A673 (cell line): ENCODE data around the gene CDK17. TPM values are rescaled to one million over a fixed set of nuclear protein-coding genes. Genes with fewer than 3 reads are reported as not detected.
"Not testable (repeated sequence)": the region's sequence is repeated elsewhere in the genome, so short reads cannot be mapped to it uniquely, and the experiment has no call there.

Source experiments
- BruUV-seq: library from RNA; stranded (reverse); fragments of 400-500 nt; replicated peaks from 2 replicates; lab custom pipeline; 2021; lab: Mats Ljungman, UMichigan
- CTCF ChIA-PET: fragments of 300-600 bp; sonication (Branson Sonifier 250); formaldehyde crosslinking; loops from one replicate; lab custom pipeline; 2022; ENCODE audit warnings: antibody characterized with exemption; lab: Charles Lee
- POLR2A ChIA-PET: fragments of 300-600 bp; sonication (Branson Sonifier 250); formaldehyde crosslinking; loops from one replicate; lab custom pipeline; 2022; ENCODE audit warnings: antibody characterized with exemption; ENCODE audit not compliant: low non-redundant PET; lab: Charles Lee
- DNase-seq: peaks from one replicate; pipeline ENCODE4 v3.0.0-alpha.2; 2015; ENCODE audit warnings: low spot score
- H3K27ac ChIP-seq: fragments of 200-600 bp; sonication (generic); 2 replicates; pipeline ENCODE4 v1.5.1; 2016; ENCODE audit warnings: mixed run types, low read depth, mild to moderate bottlenecking, mixed read lengths, antibody characterized with exemption, low read length; ENCODE audit not compliant: poor library complexity, severe bottlenecking
- H3K27me3 ChIP-seq: fragments of 200-600 bp; sonication (generic); replicated peaks from 2 replicates; pipeline ENCODE4 v1.6.1; 2017; ENCODE audit warnings: mixed run types, low read depth, mild to moderate bottlenecking, mixed read lengths, antibody characterized with exemption, low read length; ENCODE audit not compliant: insufficient read depth, poor library complexity
- H3K36me3 ChIP-seq: fragments of 200-600 bp; sonication (generic); 2 replicates; pipeline ENCODE4 v1.6.1; 2016; ENCODE audit warnings: mixed run types, mild to moderate bottlenecking, mixed read lengths, antibody characterized with exemption, low read length; ENCODE audit not compliant: insufficient read depth, poor library complexity, severe bottlenecking
- H3K4me1 ChIP-seq: fragments of 200-600 bp; sonication (generic); 2 replicates; pipeline ENCODE4 v1.6.1; 2017; ENCODE audit warnings: mixed run types, mild to moderate bottlenecking, mixed read lengths, antibody characterized with exemption, low read length; ENCODE audit not compliant: insufficient read depth, poor library complexity, severe bottlenecking
- H3K4me3 ChIP-seq: fragments of 200-600 bp; sonication (generic); 2 replicates; pipeline ENCODE4 v1.5.1; 2016; ENCODE audit warnings: low read depth, mixed run types, mild to moderate bottlenecking, mixed read lengths, low read length; ENCODE audit not compliant: poor library complexity, severe bottlenecking
- H3K9me3 ChIP-seq: fragments of 200-600 bp; sonication (generic); 2 replicates; pipeline ENCODE4 v1.6.1; 2016; ENCODE audit warnings: mixed run types, low read depth, mild to moderate bottlenecking, mixed read lengths, antibody characterized with exemption, low read length; ENCODE audit not compliant: poor library complexity, severe bottlenecking
- EZH2 ChIP-seq: fragments of 200-600 bp; sonication (generic); IDR thresholded peaks from 2 replicates; pipeline ENCODE4 v1.6.1; 2017; ENCODE audit warnings: borderline replicate concordance, low read depth, mild to moderate bottlenecking, mixed read lengths, antibody characterized with exemption, low read length; ENCODE audit not compliant: poor library complexity, severe bottlenecking
- intact Hi-C: fragments of 100-400 bp; cut with micrococcal nuclease; formaldehyde crosslinking; loops from one replicate; pipeline ENCODE4 v1.10.0; 2022; ENCODE audit not compliant: unreplicated experiment
- total RNA-seq: library from RNA; stranded (reverse); gene quantifications from 2 replicates; pipeline ENCODE4 v1.2.3, GENCODE V29; 2021
- TF ChIP-seq, protein P1 (sequence below): fragments of 300-800, 200-600 bp; sonication (generic); conservative IDR thresholded peaks from 2 replicates; pipeline ENCODE4 v1.5.1; 2017; ENCODE audit warnings: low read depth, mild to moderate bottlenecking, antibody characterized with exemption, low read length, moderate library complexity, mixed read lengths

Gene CDK17
- total RNA-seq, 1 experiment from 2014 or later: 34.8 TPM

DNA sequence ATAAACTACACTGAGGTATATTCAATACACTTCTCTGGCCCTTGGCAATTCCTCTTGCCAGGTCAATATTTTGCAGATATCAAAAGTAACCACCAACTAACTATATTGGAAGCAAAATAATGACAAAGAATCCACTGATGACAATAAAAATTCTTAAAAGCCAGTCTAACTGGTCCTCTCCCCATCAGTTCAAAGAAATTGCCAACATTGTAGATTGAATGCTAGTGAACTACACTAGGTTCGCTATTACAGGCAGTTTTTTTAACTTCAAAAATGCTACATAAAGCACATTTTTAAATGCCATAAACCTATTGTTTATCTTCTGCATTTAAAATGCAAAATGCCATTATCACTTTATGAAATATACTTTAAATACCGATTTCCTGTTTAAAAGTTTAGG, 4.0 kb downstream of the CDK17 start:
- POLR2A ChIA-PET: no interaction called here
- BruUV-seq: no TSS peak
- Histone ChIP-seq H3K27me3 (no peaks in the 10 kb centered on the region), H3K9me3 (no peaks in the 10 kb centered on the region), H3K4me3 (no peak overlapping the region), H3K4me1 (peaks cover 35% of the 10 kb centered on the region), H3K27ac (no peak overlapping the region), H3K36me3 (no peaks in the 10 kb centered on the region)
- DNase-seq: no peak
- intact Hi-C loops: loop anchor here (5.0 to 10.0 kb wide), 2 partner anchors 141 to 179 kb away; no protein-coding TSS in a partner anchor
- no peak for TF ChIP-seq EZH2
- TF ChIP-seq, protein P1, sequence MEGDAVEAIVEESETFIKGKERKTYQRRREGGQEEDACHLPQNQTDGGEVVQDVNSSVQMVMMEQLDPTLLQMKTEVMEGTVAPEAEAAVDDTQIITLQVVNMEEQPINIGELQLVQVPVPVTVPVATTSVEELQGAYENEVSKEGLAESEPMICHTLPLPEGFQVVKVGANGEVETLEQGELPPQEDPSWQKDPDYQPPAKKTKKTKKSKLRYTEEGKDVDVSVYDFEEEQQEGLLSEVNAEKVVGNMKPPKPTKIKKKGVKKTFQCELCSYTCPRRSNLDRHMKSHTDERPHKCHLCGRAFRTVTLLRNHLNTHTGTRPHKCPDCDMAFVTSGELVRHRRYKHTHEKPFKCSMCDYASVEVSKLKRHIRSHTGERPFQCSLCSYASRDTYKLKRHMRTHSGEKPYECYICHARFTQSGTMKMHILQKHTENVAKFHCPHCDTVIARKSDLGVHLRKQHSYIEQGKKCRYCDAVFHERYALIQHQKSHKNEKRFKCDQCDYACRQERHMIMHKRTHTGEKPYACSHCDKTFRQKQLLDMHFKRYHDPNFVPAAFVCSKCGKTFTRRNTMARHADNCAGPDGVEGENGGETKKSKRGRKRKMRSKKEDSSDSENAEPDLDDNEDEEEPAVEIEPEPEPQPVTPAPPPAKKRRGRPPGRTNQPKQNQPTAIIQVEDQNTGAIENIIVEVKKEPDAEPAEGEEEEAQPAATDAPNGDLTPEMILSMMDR: no peak
- CTCF ChIA-PET: no interaction called here

DNA sequence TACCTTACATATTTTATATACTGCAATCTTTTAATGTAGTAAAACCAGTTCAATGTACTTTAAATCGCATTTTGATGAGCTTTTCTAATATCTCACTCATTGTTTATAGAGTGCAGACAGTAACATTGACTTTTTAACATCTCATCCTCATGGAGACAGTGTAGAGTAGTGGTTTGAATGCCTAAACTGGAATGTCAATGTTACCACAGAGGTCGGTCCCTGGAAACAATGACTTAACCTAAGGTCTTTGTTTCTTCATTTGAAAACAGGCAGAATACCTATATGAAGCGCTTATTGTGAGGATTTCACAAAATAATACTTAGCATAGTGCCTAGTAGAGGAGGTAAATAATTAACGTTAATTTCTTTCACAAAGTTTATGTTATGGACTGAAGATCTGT, 5.0 kb downstream of the CDK17 start:
- H3K9me3 ChIP-seq: no peaks in the 10 kb centered on the region
- DNase-seq: no peak
- POLR2A ChIA-PET: no interaction called here

DNA sequence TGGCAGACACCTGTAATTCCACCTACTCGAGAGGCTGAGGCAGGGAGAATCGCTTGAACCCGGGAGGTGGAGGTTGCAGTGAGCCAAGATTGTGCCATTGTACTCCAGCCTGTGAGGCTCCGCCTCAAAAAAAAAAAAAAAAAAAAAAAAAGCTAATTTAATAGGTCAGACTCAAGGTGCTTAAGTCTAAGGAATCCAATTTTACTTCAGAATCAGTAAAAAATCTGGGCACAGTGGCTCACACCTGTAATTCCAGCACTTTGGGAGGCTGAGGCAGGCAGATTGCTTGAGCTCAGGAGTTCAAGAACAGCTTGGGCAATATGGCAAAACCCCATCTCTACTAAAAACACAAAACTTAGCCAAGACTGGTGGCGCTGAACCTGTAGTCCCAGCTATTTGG, 7.0 kb downstream of the CDK17 start:
- H3K4me3 ChIP-seq, H3K36me3 ChIP-seq, CTCF ChIA-PET, H3K27ac ChIP-seq, BruUV-seq, H3K9me3 ChIP-seq, DNase-seq, H3K27me3 ChIP-seq, POLR2A ChIA-PET: not testable (repeated sequence)
- H3K4me1 ChIP-seq: peaks cover 35% of the 10 kb centered on the region
- intact Hi-C loops: loop anchor here (10.0 kb wide), 1 partner anchor 138 kb away; no protein-coding TSS in a partner anchor

More for the DNA sequence above, 5.0 kb downstream of the CDK17 start:
- no peak overlapping the region for H3K27ac ChIP-seq
- intact Hi-C loops: loop anchor here (5.0 to 10.0 kb wide), 2 partner anchors 140 to 178 kb away; no protein-coding TSS in a partner anchor
- TF ChIP-seq, protein P1: no peak
- no peak for TF ChIP-seq EZH2
- CTCF ChIA-PET: no interaction called here
- no peak overlapping the region for H3K4me3 ChIP-seq
- H3K36me3 ChIP-seq: no peaks in the 10 kb centered on the region
- H3K4me1 ChIP-seq: peaks cover 35% of the 10 kb centered on the region
- no peaks in the 10 kb centered on the region for H3K27me3 ChIP-seq
- BruUV-seq: no TSS peak

DNA sequence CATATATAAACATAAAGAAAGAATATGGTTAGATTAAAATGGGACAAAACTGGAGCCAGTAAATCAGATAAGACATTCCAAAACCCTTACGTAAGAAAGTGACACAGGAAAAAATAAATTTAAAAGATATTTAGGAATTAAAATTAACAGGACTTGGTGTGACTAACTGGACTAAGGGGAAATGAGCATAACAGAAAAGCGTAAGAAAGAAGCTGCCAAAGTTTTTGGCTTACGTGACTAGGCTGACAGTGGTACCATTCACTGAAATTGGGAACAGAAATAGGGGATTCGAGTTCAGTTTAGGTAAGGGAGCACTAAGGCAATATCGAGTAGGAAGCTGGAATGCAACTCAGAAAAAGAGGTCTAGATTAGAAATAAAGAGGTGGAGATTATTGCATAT, 7.8 kb downstream of the CDK17 start:
- H3K4me3 ChIP-seq: no peak overlapping the region
- intact Hi-C loops: loop anchor here (10.0 kb wide), 1 partner anchor 138 kb away; no protein-coding TSS in a partner anchor
- no peak overlapping the region for H3K27ac ChIP-seq
- no peak for TF ChIP-seq EZH2
- TF ChIP-seq, protein P1: no peak
- H3K4me1 ChIP-seq: peaks cover 28% of the 10 kb centered on the region
- H3K36me3 ChIP-seq: no peaks in the 10 kb centered on the region
- no TSS peak for BruUV-seq
- DNase-seq: peak; percentile 43
- H3K27me3 ChIP-seq: no peaks in the 10 kb centered on the region
- no peaks in the 10 kb centered on the region for H3K9me3 ChIP-seq
- ChIA-PET CTCF (no interaction called here), POLR2A (no interaction called here)
